ENCODE data around the gene SRSF5.

DNA sequence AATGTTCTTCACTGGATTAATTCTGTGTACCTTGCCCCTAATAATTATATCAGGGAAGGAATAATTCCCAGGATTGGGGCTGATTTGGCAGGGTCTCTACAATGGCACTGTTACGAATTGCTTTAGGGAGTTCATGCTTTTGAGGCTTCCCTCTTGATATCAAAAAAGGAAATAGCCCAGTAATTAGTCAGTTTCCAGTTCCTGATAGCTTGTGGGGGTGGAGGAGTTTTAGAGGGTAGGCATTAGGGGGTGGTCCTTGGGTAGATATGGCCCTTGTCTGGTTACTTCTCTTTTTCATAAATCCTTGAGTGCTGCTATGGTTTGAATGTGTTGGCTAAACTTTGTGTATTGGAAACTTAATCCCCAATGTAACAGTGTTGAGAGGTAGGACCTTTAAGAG, 6.1 kb upstream of the SRSF5 start:
- TF ChIP-seq CTCF (conservative IDR thresholded peaks at IDR 0.05; ENCODE audit: low read length) (no peak), EZH2phosphoT487 (IDR thresholded peaks at IDR 0.05; ENCODE audit: borderline replicate concordance) (no peak)

All from Loucy (cell line).